Mucosa of stomach (tissue), 1 donor: Measurements from ENCODE around the gene OGN.

Experiments
- H3K27me3 ChIP-seq: one replicate; pipeline ENCODE4 v1.7.0; 2013; ENCODE audit warnings: mild to moderate bottlenecking, low read length; ENCODE audit not compliant: control insufficient read depth, insufficient read depth
- H3K36me3 ChIP-seq: one replicate; pipeline ENCODE4 v1.7.0; 2013; ENCODE audit warnings: low read length; ENCODE audit not compliant: control insufficient read depth, insufficient read depth
- H3K4me1 ChIP-seq: one replicate; pipeline ENCODE4 v1.7.0; 2013; ENCODE audit warnings: mild to moderate bottlenecking, low read length; ENCODE audit not compliant: control insufficient read depth, insufficient read depth
- H3K4me3 ChIP-seq: one replicate; pipeline ENCODE4 v1.7.0; 2013; ENCODE audit warnings: low read length
- H3K9ac ChIP-seq: one replicate; pipeline ENCODE4 v1.7.0; 2013; ENCODE audit warnings: mild to moderate bottlenecking, low read length, moderate library complexity
- H3K9me3 ChIP-seq: one replicate; pipeline ENCODE4 v1.7.0; 2013; ENCODE audit warnings: mild to moderate bottlenecking, low read length, moderate library complexity; ENCODE audit not compliant: control insufficient read depth
- donor health status: Pancreatic carcinoma.

Gene OGN

DNA sequence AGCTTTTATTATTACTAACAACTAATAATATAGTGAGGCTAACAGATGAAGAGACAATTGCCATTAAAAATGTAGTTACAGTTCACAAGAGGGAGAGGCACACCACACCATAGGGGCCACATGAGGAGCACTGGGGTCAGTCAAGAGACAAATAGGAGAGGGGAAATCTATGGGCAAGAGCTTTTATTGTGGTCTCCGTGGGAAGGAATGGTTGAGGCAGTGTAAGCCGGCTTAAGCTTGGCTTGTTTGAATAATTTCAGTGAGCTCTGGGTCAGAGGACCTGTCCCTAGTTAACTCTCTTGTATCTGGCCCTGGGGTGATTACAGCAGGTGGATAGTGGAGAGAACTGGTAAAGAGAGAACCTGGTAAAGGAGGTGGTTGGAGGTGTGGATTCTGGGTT, 35.3 kb downstream of the OGN start:
- no peaks in the 10 kb centered on the region for H3K27me3 ChIP-seq
- H3K4me3 ChIP-seq, result no peak overlapping the region
- no peaks in the 10 kb centered on the region for H3K36me3 ChIP-seq
- H3K4me1 ChIP-seq, result no peaks in the 10 kb centered on the region
- H3K9me3 ChIP-seq, result no peaks in the 10 kb centered on the region
- H3K9ac ChIP-seq, result no peak overlapping the region

GRCh38 chr9:92360083-92360482, 44.3 kb downstream of the OGN start:
- Histone ChIP-seq H3K4me1 (no peaks in the 10 kb centered on the region), H3K27me3 (no peaks in the 10 kb centered on the region), H3K4me3 (no peak overlapping the region), H3K9me3 (no peaks in the 10 kb centered on the region), H3K36me3 (no peaks in the 10 kb centered on the region), H3K9ac (no peak overlapping the region)

DNA sequence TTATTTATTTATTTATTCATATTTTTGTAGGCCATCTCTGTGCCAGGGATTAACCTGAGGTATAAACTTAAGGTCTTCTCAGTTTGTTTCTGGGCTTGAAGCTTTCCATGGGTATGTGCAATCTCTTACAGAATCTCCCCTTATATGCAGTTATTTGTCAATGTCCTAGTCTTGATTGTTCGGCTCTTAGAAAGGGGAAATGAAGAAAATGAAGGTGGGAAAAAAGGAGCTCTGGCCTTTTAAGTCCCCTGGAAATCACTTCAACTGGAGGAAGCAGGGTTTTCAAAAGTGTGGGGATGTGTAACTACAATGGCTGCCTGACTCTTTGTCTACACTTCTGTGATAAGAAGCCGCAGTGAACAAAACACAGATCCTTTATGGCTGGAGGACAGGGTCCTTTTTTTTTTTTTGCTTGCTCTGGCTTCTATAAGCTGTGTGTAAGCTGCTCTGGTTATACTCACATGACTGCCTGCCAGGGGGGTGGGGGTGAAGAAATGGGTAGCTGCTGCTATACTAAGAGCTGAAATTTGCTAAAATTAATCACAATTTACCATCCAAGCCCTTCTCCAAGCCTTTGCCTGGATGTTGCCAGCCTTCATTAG, 44.9 kb downstream of the OGN start:
- H3K4me1 ChIP-seq, result no peaks in the 10 kb centered on the region
- no peaks in the 10 kb centered on the region for H3K36me3 ChIP-seq
- no peak overlapping the region for H3K4me3 ChIP-seq
- no peaks in the 10 kb centered on the region for H3K9me3 ChIP-seq
- H3K27me3 ChIP-seq, result no peaks in the 10 kb centered on the region
- H3K9ac ChIP-seq, result no peak overlapping the region

- H3K9ac ChIP-seq, result no peak overlapping the region
- no peaks in the 10 kb centered on the region for H3K36me3 ChIP-seq
- H3K27me3 ChIP-seq, result no peaks in the 10 kb centered on the region
- H3K9me3 ChIP-seq, result no peaks in the 10 kb centered on the region
- no peaks in the 10 kb centered on the region for H3K4me1 ChIP-seq
- H3K4me3 ChIP-seq, result no peak overlapping the region
These were observed 51.3 kb downstream of the OGN start for GRCh38 chr9:92353051-92353450.

GRCh38 chr9:92350740-92351133, 53.6 kb downstream of the OGN start:
- no peaks in the 10 kb centered on the region for H3K27me3 ChIP-seq
- no peaks in the 10 kb centered on the region for H3K36me3 ChIP-seq
- no peaks in the 10 kb centered on the region for H3K9me3 ChIP-seq
- H3K9ac ChIP-seq, result no peak overlapping the region
- no peak overlapping the region for H3K4me3 ChIP-seq
- H3K4me1 ChIP-seq, result no peaks in the 10 kb centered on the region

DNA sequence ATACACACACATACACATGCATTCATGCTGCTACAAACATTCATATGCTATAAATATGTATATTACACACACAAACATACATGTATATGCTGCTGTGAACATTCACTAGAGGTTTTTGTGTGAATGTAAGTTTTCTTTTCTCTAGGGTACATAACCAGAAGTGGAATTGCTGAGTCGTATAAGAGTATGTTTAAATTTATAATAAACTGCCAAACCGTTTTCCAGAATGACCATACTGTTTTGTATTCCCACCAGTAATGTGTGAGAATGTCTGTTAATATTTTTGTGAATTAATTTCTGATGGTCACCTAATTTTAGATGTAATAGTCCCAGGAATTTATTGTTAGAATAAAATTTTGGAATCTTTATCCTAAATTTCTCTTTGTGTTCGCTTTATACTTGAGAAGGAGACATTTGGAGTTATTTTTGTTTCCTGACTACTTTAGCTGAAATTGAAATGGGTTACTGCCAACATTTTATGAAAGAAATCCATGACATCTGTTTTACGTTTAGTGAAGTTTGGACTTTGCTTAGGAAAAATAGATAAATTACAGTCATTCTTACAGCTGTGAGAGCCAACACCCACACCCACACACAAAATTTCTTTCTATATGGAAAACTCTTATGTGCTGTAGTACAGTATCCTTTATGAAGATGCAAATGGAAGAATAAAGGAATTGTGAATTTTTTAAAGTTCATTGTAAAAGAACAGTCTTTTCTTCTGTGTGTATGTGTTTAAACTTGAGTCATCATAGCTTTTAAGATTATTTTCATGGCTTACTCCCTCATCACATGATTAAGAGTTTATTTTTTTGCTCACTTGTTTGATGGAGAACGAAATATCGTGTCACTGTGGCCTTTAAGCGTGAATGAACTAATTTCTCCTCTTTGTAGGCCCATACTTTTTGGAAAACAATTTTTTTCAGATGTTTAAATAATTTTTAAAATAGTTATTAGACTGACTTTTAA, 54.3 kb downstream of the OGN start:
- Histone ChIP-seq H3K9me3 (no peaks in the 10 kb centered on the region), H3K27me3 (no peaks in the 10 kb centered on the region), H3K9ac (no peak overlapping the region), H3K4me1 (no peaks in the 10 kb centered on the region), H3K36me3 (no peaks in the 10 kb centered on the region), H3K4me3 (no peak overlapping the region)

- H3K9me3 ChIP-seq, result no peaks in the 10 kb centered on the region
- no peak overlapping the region for H3K9ac ChIP-seq
- no peaks in the 10 kb centered on the region for H3K4me1 ChIP-seq
- H3K27me3 ChIP-seq, result no peaks in the 10 kb centered on the region
- H3K4me3 ChIP-seq, result no peak overlapping the region
- no peaks in the 10 kb centered on the region for H3K36me3 ChIP-seq
These were observed 58.8 kb downstream of the OGN start for GRCh38 chr9:92345582-92345981.

DNA sequence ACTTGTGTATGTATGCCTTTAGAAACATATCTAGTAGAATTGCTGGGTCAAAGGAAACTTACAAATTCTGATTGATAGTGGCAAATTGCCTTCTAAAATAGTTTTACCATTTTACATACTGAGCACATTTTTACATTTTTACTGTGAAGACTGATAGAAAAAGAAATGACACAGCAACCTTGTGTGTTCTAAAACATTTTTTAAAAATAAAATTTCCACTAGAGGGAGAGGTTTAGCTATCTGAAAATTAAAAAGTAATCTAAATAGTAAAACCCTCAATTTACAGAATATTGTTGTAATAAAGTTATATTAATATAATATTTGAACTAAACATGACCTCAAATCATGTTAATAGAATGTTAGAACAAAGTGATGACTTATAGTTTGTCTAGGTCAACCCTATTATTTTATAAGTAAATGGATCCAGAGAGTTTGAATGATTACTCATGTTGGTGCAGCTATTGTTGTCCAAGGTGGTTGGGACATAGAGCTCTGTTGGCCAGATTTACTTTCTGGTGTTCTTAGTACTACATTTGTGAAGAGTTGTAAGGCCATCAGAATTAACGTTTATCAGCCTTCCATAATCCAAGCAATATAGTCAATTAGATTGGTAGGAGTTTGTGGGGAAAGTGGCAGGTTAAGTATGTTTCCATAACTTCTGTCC, 61.4 kb downstream of the OGN start:
- no peak overlapping the region for H3K4me3 ChIP-seq
- H3K4me1 ChIP-seq, result no peaks in the 10 kb centered on the region
- no peaks in the 10 kb centered on the region for H3K27me3 ChIP-seq
- H3K9me3 ChIP-seq, result no peaks in the 10 kb centered on the region
- no peak overlapping the region for H3K9ac ChIP-seq
- no peaks in the 10 kb centered on the region for H3K36me3 ChIP-seq

- H3K9me3 ChIP-seq, result no peaks in the 10 kb centered on the region
- H3K4me3 ChIP-seq, result no peak overlapping the region
- no peaks in the 10 kb centered on the region for H3K36me3 ChIP-seq
- H3K27me3 ChIP-seq, result no peaks in the 10 kb centered on the region
- no peaks in the 10 kb centered on the region for H3K4me1 ChIP-seq
- H3K9ac ChIP-seq, result no peak overlapping the region
These were observed 62.8 kb downstream of the OGN start for GRCh38 chr9:92341578-92341977.

- H3K9me3 ChIP-seq, result no peaks in the 10 kb centered on the region
- no peaks in the 10 kb centered on the region for H3K36me3 ChIP-seq
- no peaks in the 10 kb centered on the region for H3K27me3 ChIP-seq
- H3K4me3 ChIP-seq, result no peak overlapping the region
- H3K4me1 ChIP-seq, result no peaks in the 10 kb centered on the region
- no peak overlapping the region for H3K9ac ChIP-seq
These were observed 71.1 kb downstream of the OGN start for GRCh38 chr9:92333282-92333634.
